A549 (cell line): ENCODE measurements around the gene FAM53B. TPM values are rescaled to one million over a fixed set of nuclear protein-coding genes. Genes with fewer than 3 reads are reported as not detected.

Experiments used
- ATAC-seq, 2 experiments: fragments of 200-7000 bp in 1 of 2; fragments of >200 bp in 1 of 2; cut with Nextera tagmentation in 1 of 2; cut with Tn5 transposase in 1 of 2; 3 replicates each; pipeline versions ENCODE4 v1.8.0 to v1.9.1; 2018 to 2020; ENCODE audit warnings: mild to moderate bottlenecking in 1 of 2, moderate library complexity in 1 of 2
- CTCF ChIA-PET: fragments of 300-600 bp; sonication (Branson Sonifier 250); formaldehyde crosslinking; extraction: SDS; loops from one replicate; lab custom pipeline; 2021; ENCODE audit warnings: antibody characterized with exemption, inconsistent platforms; lab: Yijun Ruan, JAX
- POLR2A ChIA-PET: fragments of 350-600 bp; formaldehyde crosslinking; extraction: SDS; loops from one replicate; lab custom pipeline; 2021; ENCODE audit warnings: antibody characterized with exemption, inconsistent platforms; lab: Yijun Ruan, JAX
- DNase-seq, 2 experiments: peaks; one replicate each; pipeline versions ENCODE4 v3.0.0 to v3.0.0-alpha.2; 2011 to 2016; ENCODE audit warnings: low read depth in 1 of 2, low spot score in 1 of 2
- FAIRE-seq: peaks from 2 replicates; lab custom pipeline; 2011; peaks lifted over from hg19 to GRCh38; lab: Jason Lieb, UNC
- H3K27ac ChIP-seq, 2 experiments: fragments of >200 bp; sonication (Bioruptor Twin); formaldehyde crosslinking; 3 replicates each; pipeline ENCODE4 v1.5.1; 2016 to 2017
- H3K4me1 ChIP-seq: fragments of >200 bp; sonication (Bioruptor Twin); formaldehyde crosslinking; 3 replicates; pipeline ENCODE4 v1.6.1; 2016
- H3K4me2 ChIP-seq: fragments of >200 bp; sonication (Bioruptor Twin); formaldehyde crosslinking; 3 replicates; pipeline ENCODE4 v1.6.1; 2016
- H3K4me3 ChIP-seq: fragments of >200 bp; sonication (Bioruptor Twin); formaldehyde crosslinking; 3 replicates; pipeline ENCODE4 v1.5.1; 2016
- H3K9me3 ChIP-seq: fragments of >200 bp; sonication (Bioruptor Twin); formaldehyde crosslinking; 3 replicates; pipeline ENCODE4 v1.6.1; 2016
- ATOH8 ChIP-seq: fragments of 250-450 bp; sonication (Bioruptor Pico); IDR thresholded peaks from 2 replicates; pipeline ENCODE4 v1.5.0; 2020; ENCODE audit warnings: low read depth, mild to moderate bottlenecking, moderate library complexity
- BHLHE40 ChIP-seq: IDR thresholded peaks from 2 replicates; pipeline ENCODE4 v1.6.1; 2012; ENCODE audit warnings: low read depth, low read length, inconsistent platforms
- CTCF ChIP-seq: fragments of >200 bp; sonication (Bioruptor Twin); formaldehyde crosslinking; IDR thresholded peaks from 3 replicates; pipeline ENCODE4 v1.5.1; 2016
- EHMT2 ChIP-seq: fragments of 200-600 bp; sonication (generic); IDR thresholded peaks from 2 replicates; pipeline ENCODE4 v1.6.1; 2016; ENCODE audit warnings: antibody characterized with exemption, low read depth, mild to moderate bottlenecking, moderate library complexity
- EP300 ChIP-seq, 2 experiments: fragments of >200 bp; sonication (Bioruptor Twin); formaldehyde crosslinking; IDR thresholded peaks; 2 replicates in 1 of 2; 3 replicates in 1 of 2; pipeline ENCODE4 v1.6.1; 2016 to 2017
- HMGXB4 ChIP-seq: fragments of 250-450 bp; sonication (Bioruptor Pico); IDR thresholded peaks from 2 replicates; pipeline ENCODE4 v1.5.0; 2021; ENCODE audit warnings: mild to moderate bottlenecking, moderate library complexity, borderline replicate concordance
- HOXA7 ChIP-seq: fragments of 250-450 bp; sonication (Bioruptor Pico); IDR thresholded peaks from 2 replicates; pipeline ENCODE4 v1.5.0; 2020; ENCODE audit warnings: mild to moderate bottlenecking, moderate library complexity
- KDM1A ChIP-seq: fragments of 200-600 bp; sonication (generic); IDR thresholded peaks from 2 replicates; pipeline ENCODE4 v1.6.1; 2016; ENCODE audit warnings: low read depth, mild to moderate bottlenecking
- KDM5A ChIP-seq: fragments of 200-600 bp; sonication (generic); IDR thresholded peaks from 2 replicates; pipeline ENCODE4 v1.6.1; 2016; ENCODE audit warnings: antibody characterized with exemption, mild to moderate bottlenecking
- NFE2L2 ChIP-seq: fragments of 150-350 bp; conservative IDR thresholded peaks from 2 replicates; pipeline ENCODE4 v1.6.1; 2014; ENCODE audit warnings: low read length
- RAD21 ChIP-seq, 2 experiments: fragments of >200 bp in 1 of 2; sonication (Bioruptor Twin) in 1 of 2; formaldehyde crosslinking in 1 of 2; IDR thresholded peaks in 1 of 2; conservative IDR thresholded peaks in 1 of 2; 2 replicates in 1 of 2; 3 replicates in 1 of 2; pipeline ENCODE4 v1.6.1; 2012 to 2018; ENCODE audit warnings: inconsistent platforms in 1 of 2
- RARB ChIP-seq: fragments of 250-450 bp; sonication (Bioruptor Pico); IDR thresholded peaks from 2 replicates; pipeline ENCODE4 v1.8.0; 2021; ENCODE audit warnings: mild to moderate bottlenecking, moderate library complexity
- TP53 ChIP-seq: fragments of 250-450 bp; sonication (Bioruptor Pico); IDR thresholded peaks from 2 replicates; pipeline ENCODE4 v1.5.0; 2021; ENCODE audit warnings: mild to moderate bottlenecking, moderate library complexity
- USF2 ChIP-seq: fragments of 450-650 bp; IDR thresholded peaks from 2 replicates; pipeline ENCODE4 v1.6.1; 2014; ENCODE audit warnings: antibody characterized with exemption
- ZFP36 ChIP-seq: fragments of 450-650 bp; IDR thresholded peaks from 2 replicates; pipeline ENCODE4 v1.6.1; 2014; ENCODE audit warnings: borderline replicate concordance; ENCODE audit not compliant: partially characterized antibody
- ZSCAN20 ChIP-seq: fragments of 250-450 bp; sonication (Bioruptor Pico); IDR thresholded peaks from 2 replicates; pipeline ENCODE4 v1.8.0; 2022; ENCODE audit warnings: mild to moderate bottlenecking, moderate library complexity
- WGBS: methylation state at CpG from one replicate; pipeline ENCODE4 v1.1.6; 2017; ENCODE audit errors: missing lambda C conversion rate; 5-methylcytosine and 5-hydroxymethylcytosine counted together
- polyA plus RNA-seq, 4 experiments: library from polyadenylated mRNA; depleted of rRNA in 3 of 4; stranded (reverse); fragments of >200 nt; fragmentation: RNase III in 1 of 4; extraction: RNeasy Plus Mini Kit Qiagen cat#74134 plus additional on column Dnase treatment in 1 of 4; gene quantifications; 2 replicates in 3 of 4; 3 replicates in 1 of 4; pipeline ENCODE4 v1.2.3, GENCODE V29; 2011 to 2017

FAM53B gene
- polyA plus RNA-seq, 2 of the 4 experiments (the other 2 are of a cell fraction), result 5.1 to 8.5 TPM

- Histone ChIP-seq H3K4me2 (no peak overlapping the region), H3K9me3 (no peaks in the 10 kb centered on the region), H3K27ac (no peak overlapping the region), H3K4me1 (peaks cover 6% of the 10 kb centered on the region; the same call in 1 of the 3 replicates), H3K4me3 (no peak overlapping the region)
- no peak for DNase-seq
- FAIRE-seq, result no peak
- WGBS, result 80% methylated on average over 20 of the region's 29 CpGs
- CTCF ChIA-PET, result interaction anchor here (1.1 kb wide), 1 partner anchor 7 kb away, joined by 3 read pairs; no protein-coding TSS in a partner anchor
- POLR2A ChIA-PET, result interaction anchor here (0.6 kb wide), 1 partner anchor 26 kb away, joined by 5 read pairs; no protein-coding TSS in a partner anchor
- no peak for TF ChIP-seq HOXA7
- TF ChIP-seq HMGXB4 (CRISPR knock-in tag), result no peak
- TF ChIP-seq ZSCAN20 (CRISPR knock-in tag), result no peak
- no peak for TF ChIP-seq NFE2L2
- TF ChIP-seq BHLHE40, result no peak
- TF ChIP-seq KDM5A, result no peak
- no peak for TF ChIP-seq EP300 (IDR thresholded peaks at IDR 0.05)
- no peak for TF ChIP-seq KDM1A
- no peak for ATAC-seq
Observed at GRCh38 chr10:124601431-124602120, 142.6 kb downstream of the FAM53B start.

GRCh38 chr10:124601016-124601415 lies 143.2 kb downstream of the FAM53B start:
- no peak for ATAC-seq

GRCh38 chr10:124600051-124600880 lies 143.9 kb downstream of the FAM53B start:
- 66% methylated on average over 16 of the region's 18 CpGs for WGBS
- ChIA-PET POLR2A (no interaction called here), CTCF (no interaction called here)
- ATAC-seq (no peak), DNase-seq (no peak), FAIRE-seq (no peak)
- Histone ChIP-seq H3K27ac (no peak overlapping the region), H3K4me3 (no peak overlapping the region), H3K4me2 (no peak overlapping the region), H3K4me1 (peaks cover 6% of the 10 kb centered on the region; the same call in 1 of the 3 replicates), H3K9me3 (no peaks in the 10 kb centered on the region)
- TF ChIP-seq USF2, result no peak
- TF ChIP-seq RARB (CRISPR knock-in tag), result no peak
- no peak for TF ChIP-seq BHLHE40
- no peak for TF ChIP-seq KDM1A
- TF ChIP-seq CTCF, result no peak

More at GRCh38 chr10:124601016-124601415, 143.2 kb downstream of the FAM53B start:
- no peak for DNase-seq
- no peak overlapping the region for H3K27ac ChIP-seq
- H3K4me2 ChIP-seq, result no peak overlapping the region
- H3K4me3 ChIP-seq, result no peak overlapping the region
- TF ChIP-seq ZSCAN20 (CRISPR knock-in tag), result no peak
- no peak for TF ChIP-seq EHMT2
- no peak for TF ChIP-seq RAD21 (conservative IDR thresholded peaks at IDR 0.05 in 1 of 2, IDR thresholded peaks at IDR 0.05 in 1 of 2)
- TF ChIP-seq ATOH8 (CRISPR knock-in tag), result no peak
- TF ChIP-seq TP53 (CRISPR knock-in tag), result no peak
- peak; percentile 40 for TF ChIP-seq ZFP36
- H3K9me3 ChIP-seq, result no peaks in the 10 kb centered on the region
- WGBS, result 91% methylated on average over 12 of the region's 12 CpGs
- ChIA-PET CTCF (no interaction called here), POLR2A (no interaction called here)
- no peak for FAIRE-seq
- H3K4me1 ChIP-seq, result peaks cover 6% of the 10 kb centered on the region; the same call in 1 of the 3 replicates
